Peyer's patch (tissue), 4 donors: ENCODE measurements around the gene ZNF148.

Source experiments
- POLR2A ChIP-seq, 2 donors: fragments of 450-650 bp; IDR thresholded peaks; one replicate each; pipeline ENCODE4 v1.5.1; 2017; ENCODE audit warnings: antibody characterized with exemption in 2 of 2, mild to moderate bottlenecking in 2 of 2, moderate library complexity in 2 of 2
- TF ChIP-seq, protein P1 (sequence below), 6 experiments: fragments of 450-650 bp in 4 of 6; fragments of 200-600 bp in 2 of 6; sonication (generic) in 1 of 6; IDR thresholded peaks; one replicate each; pipeline ENCODE4 v1.5.1; 2017 to 2019; ENCODE audit warnings: antibody characterized with exemption in 6 of 6, mild to moderate bottlenecking in 3 of 6, moderate library complexity in 1 of 6

DNA sequence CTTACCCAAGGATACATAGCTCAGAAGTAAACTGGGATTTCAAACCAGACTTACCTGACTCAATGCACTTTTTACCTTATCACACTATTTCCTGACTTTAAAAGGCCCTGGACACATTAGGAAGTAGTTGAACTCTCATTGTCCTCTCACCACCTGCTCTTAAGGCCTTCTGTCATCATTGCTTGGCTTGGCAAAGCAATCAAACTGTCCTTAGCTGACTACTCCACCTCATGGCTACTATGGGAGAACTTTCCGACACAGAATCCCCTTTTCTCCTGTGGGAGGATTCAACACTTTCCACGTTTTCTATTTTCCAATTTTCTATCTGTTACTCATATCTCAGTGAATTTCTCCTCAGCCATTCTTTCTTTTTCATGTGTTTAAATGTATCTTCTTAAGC lies 55.4 kb downstream of the ZNF148 start:
- TF ChIP-seq POLR2A (IDR thresholded peaks at IDR 0.05), result no peak
- TF ChIP-seq, protein P1, sequence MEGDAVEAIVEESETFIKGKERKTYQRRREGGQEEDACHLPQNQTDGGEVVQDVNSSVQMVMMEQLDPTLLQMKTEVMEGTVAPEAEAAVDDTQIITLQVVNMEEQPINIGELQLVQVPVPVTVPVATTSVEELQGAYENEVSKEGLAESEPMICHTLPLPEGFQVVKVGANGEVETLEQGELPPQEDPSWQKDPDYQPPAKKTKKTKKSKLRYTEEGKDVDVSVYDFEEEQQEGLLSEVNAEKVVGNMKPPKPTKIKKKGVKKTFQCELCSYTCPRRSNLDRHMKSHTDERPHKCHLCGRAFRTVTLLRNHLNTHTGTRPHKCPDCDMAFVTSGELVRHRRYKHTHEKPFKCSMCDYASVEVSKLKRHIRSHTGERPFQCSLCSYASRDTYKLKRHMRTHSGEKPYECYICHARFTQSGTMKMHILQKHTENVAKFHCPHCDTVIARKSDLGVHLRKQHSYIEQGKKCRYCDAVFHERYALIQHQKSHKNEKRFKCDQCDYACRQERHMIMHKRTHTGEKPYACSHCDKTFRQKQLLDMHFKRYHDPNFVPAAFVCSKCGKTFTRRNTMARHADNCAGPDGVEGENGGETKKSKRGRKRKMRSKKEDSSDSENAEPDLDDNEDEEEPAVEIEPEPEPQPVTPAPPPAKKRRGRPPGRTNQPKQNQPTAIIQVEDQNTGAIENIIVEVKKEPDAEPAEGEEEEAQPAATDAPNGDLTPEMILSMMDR (IDR thresholded peaks at IDR 0.05), result no peak
